GM15510 (cell line): Measurements from ENCODE around the gene PTGDR.

ENCODE experiments used
- POLR2A ChIP-seq: IDR thresholded peaks from 3 replicates; pipeline ENCODE4 v1.6.1; 2011; ENCODE audit warnings: borderline replicate concordance; ENCODE audit not compliant: insufficient read length; ENCODE audit errors: extremely low read depth

PTGDR gene

GRCh38 chr14:52314595-52315354, 47.3 kb downstream of the PTGDR start:
- no peak for TF ChIP-seq POLR2A

GRCh38 chr14:52315355-52315718, 47.8 kb downstream of the PTGDR start:
- no peak for TF ChIP-seq POLR2A

GRCh38 chr14:52318062-52318461, 50.6 kb downstream of the PTGDR start:
- no peak for TF ChIP-seq POLR2A

GRCh38 chr14:52318826-52319645, 51.5 kb downstream of the PTGDR start:
- TF ChIP-seq POLR2A: no peak

GRCh38 chr14:52319919-52320318, 52.4 kb downstream of the PTGDR start:
- TF ChIP-seq POLR2A: no peak

GRCh38 chr14:52325126-52325525, 57.6 kb downstream of the PTGDR start:
- TF ChIP-seq POLR2A: no peak

GRCh38 chr14:52325630-52326029, 58.1 kb downstream of the PTGDR start:
- no peak for TF ChIP-seq POLR2A
